Frontal cortex (tissue), 4 donors: ENCODE data around the gene PHIP. TPM values are rescaled to one million over a fixed set of nuclear protein-coding genes. Genes with fewer than 3 reads are reported as not detected.
"Not testable (repeated sequence)": the region's sequence is repeated elsewhere in the genome, so short reads cannot be mapped to it uniquely, and the experiment has no call there.

Source experiments
- DNase-seq, 2 donors: peaks; one replicate each; pipeline ENCODE4 v3.0.0; 2012; ENCODE audit warnings: low spot score in 2 of 2
- FAIRE-seq: peaks from 2 replicates; lab custom pipeline; 2012; peaks lifted over from hg19 to GRCh38; lab: Jason Lieb, UNC
- total RNA-seq: library from RNA; depleted of rRNA; stranded (reverse); fragments of >200 nt; gene quantifications from one replicate; pipeline ENCODE4 v1.2.3, GENCODE V29; 2014
- donor health status: control.
- donor health status: control.
- donor health status: control.

PHIP gene
- 47.7 TPM for total RNA-seq

- peak; percentile 56 to 79 for DNase-seq
- FAIRE-seq, result no peak
Measured at GRCh38 chr6:79078075-79078969, at the start of gene PHIP. Gene PHIP, minus strand, starts transcription at chr6:79078254. Its CDS starts 186 bp downstream, at chr6:79078068.

GRCh38 chr6:79127660-79128059 is 49.6 kb upstream of the PHIP start:
- DNase-seq, result no peak

GRCh38 chr6:79119217-79119616 is 41.2 kb upstream of the PHIP start:
- FAIRE-seq, result no peak
- DNase-seq, result no peak

More at GRCh38 chr6:79127660-79128059, 49.6 kb upstream of the PHIP start:
- FAIRE-seq, result no peak

GRCh38 chr6:79117752-79118151 is 39.7 kb upstream of the PHIP start:
- FAIRE-seq, result no peak
- no peak for DNase-seq

GRCh38 chr6:79115553-79116182 is 37.6 kb upstream of the PHIP start:
- no peak for DNase-seq
- no peak for FAIRE-seq

GRCh38 chr6:79111549-79111948 is 33.5 kb upstream of the PHIP start:
- DNase-seq (no peak), FAIRE-seq (no peak)

- FAIRE-seq, result no peak
- no peak for DNase-seq
Measured at GRCh38 chr6:79101164-79101563, 23.1 kb upstream of the PHIP start.

- FAIRE-seq (no peak), DNase-seq (no peak)
Measured at GRCh38 chr6:79100304-79100703, 22.2 kb upstream of the PHIP start.

- FAIRE-seq (no peak), DNase-seq (no peak)
Measured at GRCh38 chr6:79094938-79095337, 16.9 kb upstream of the PHIP start.

GRCh38 chr6:79091801-79092200 is 13.7 kb upstream of the PHIP start:
- DNase-seq, FAIRE-seq: not testable (repeated sequence)

GRCh38 chr6:79089552-79090404 is 11.7 kb upstream of the PHIP start:
- DNase-seq (no peak), FAIRE-seq (no peak)

- no peak for FAIRE-seq
- DNase-seq, result no peak
Measured at GRCh38 chr6:79084693-79085092, 6.6 kb upstream of the PHIP start.

GRCh38 chr6:79082304-79082703 is 4.2 kb upstream of the PHIP start:
- FAIRE-seq (no peak), DNase-seq (no peak)

GRCh38 chr6:79081663-79082062 is 3.6 kb upstream of the PHIP start:
- FAIRE-seq (no peak), DNase-seq (no peak)

- FAIRE-seq, result no peak
- no peak for DNase-seq
Measured at GRCh38 chr6:79079561-79080041, 1.5 kb upstream of the PHIP start.

GRCh38 chr6:79077715-79078074 is 359 bp downstream of the PHIP start:
- FAIRE-seq (no peak), DNase-seq (no peak)

- FAIRE-seq (no peak), DNase-seq (peak; percentile 83 to 89)
Measured at GRCh38 chr6:79076782-79077641, 1.0 kb downstream of the PHIP start.

- no peak for DNase-seq
Measured at GRCh38 chr6:79076160-79076559, 1.9 kb downstream of the PHIP start.

GRCh38 chr6:79073888-79074287 is 4.2 kb downstream of the PHIP start:
- FAIRE-seq, result no peak
- no peak for DNase-seq

More at GRCh38 chr6:79076160-79076559, 1.9 kb downstream of the PHIP start:
- no peak for FAIRE-seq
